SK-N-SH (cell line): Measurements from ENCODE around the gene RBBP8. TPM values are rescaled to one million over a fixed set of nuclear protein-coding genes. Genes with fewer than 3 reads are reported as not detected.

Experiments
- CTCF ChIA-PET: fragments of 300-600, 350-600 bp; formaldehyde crosslinking; extraction: SDS; loops from one replicate; lab custom pipeline; 2021; lab: Yijun Ruan, JAX
- POLR2A ChIA-PET: fragments of 350-600 bp; sonication (Branson Sonifier 250); formaldehyde crosslinking; extraction: SDS; loops from one replicate; lab custom pipeline; 2020; ENCODE audit warnings: antibody characterized with exemption, inconsistent platforms; lab: Yijun Ruan, JAX
- DNase-seq: peaks from one replicate; pipeline ENCODE4 v3.0.0; 2012
- H2AFZ ChIP-seq: fragments of 200-600 bp; sonication (generic); 2 replicates; pipeline ENCODE4 v1.8.1; 2016; ENCODE audit warnings: antibody characterized with exemption, mild to moderate bottlenecking, low read depth
- H3F3A ChIP-seq: fragments of 200-600 bp; sonication (generic); replicated peaks from 2 replicates; pipeline ENCODE3; 2016; ENCODE audit warnings: antibody characterized with exemption, mild to moderate bottlenecking; ENCODE audit not compliant: insufficient read depth
- H3K27ac ChIP-seq, 2 experiments: fragments of 200-500 bp in 1 of 2; fragments of 200-600 bp in 1 of 2; sonication (Bioruptor generic) in 1 of 2; sonication (generic), shearing (Covaris generic) in 1 of 2; 2 replicates each; pipeline versions ENCODE4 v1.5.1 to v1.6.1; 2014 to 2016; ENCODE audit warnings: low read depth in 2 of 2, inconsistent platforms in 1 of 2, low read length in 1 of 2, mild to moderate bottlenecking in 1 of 2, mixed read lengths in 1 of 2
- H3K27me3 ChIP-seq: fragments of 200-600 bp; sonication (generic), shearing (Covaris generic); 2 replicates; pipeline ENCODE4 v1.6.1; 2016; ENCODE audit warnings: mixed run types; ENCODE audit not compliant: insufficient read depth
- H3K36me3 ChIP-seq, 2 experiments: fragments of 200-500 bp in 1 of 2; fragments of 200-600 bp in 1 of 2; sonication (Bioruptor generic) in 1 of 2; sonication (generic) in 1 of 2; replicated peaks in 1 of 2; 2 replicates each; pipeline versions ENCODE3 to v1.5.1; 2014 to 2016; ENCODE audit warnings: low read length in 1 of 2, mild to moderate bottlenecking in 1 of 2; ENCODE audit not compliant: insufficient read depth in 2 of 2, control insufficient read depth in 1 of 2
- H3K4me1 ChIP-seq, 2 experiments: fragments of 200-500 bp in 1 of 2; fragments of 200-600 bp in 1 of 2; sonication (Bioruptor generic) in 1 of 2; sonication (generic), shearing (Covaris generic) in 1 of 2; 2 replicates each; pipeline versions ENCODE4 v1.5.1 to v1.6.1; 2014 to 2016; ENCODE audit warnings: low read depth in 1 of 2, low read length in 1 of 2, mixed run types in 1 of 2; ENCODE audit not compliant: insufficient read depth in 2 of 2, control insufficient read depth in 1 of 2
- H3K4me2 ChIP-seq: fragments of 200-600 bp; sonication (generic), shearing (Covaris generic); 2 replicates; pipeline ENCODE4 v1.6.1; 2017; ENCODE audit warnings: mixed run types
- H3K4me3 ChIP-seq, 2 experiments: fragments of 200-500 bp in 1 of 2; fragments of 200-600 bp in 1 of 2; sonication (Bioruptor generic) in 1 of 2; sonication (generic), shearing (Covaris generic) in 1 of 2; 2 replicates each; pipeline versions ENCODE4 v1.5.1 to v1.8.1; 2014 to 2016; ENCODE audit warnings: low read depth in 2 of 2, inconsistent platforms in 1 of 2, low read length in 1 of 2, mild to moderate bottlenecking in 1 of 2, mixed read lengths in 1 of 2, moderate library complexity in 1 of 2
- H3K79me2 ChIP-seq: fragments of 200-600 bp; sonication (generic); 2 replicates; pipeline ENCODE4 v1.8.1; 2017; ENCODE audit warnings: mild to moderate bottlenecking; ENCODE audit not compliant: insufficient read depth
- H3K9ac ChIP-seq: fragments of 200-600 bp; sonication (generic); 2 replicates; pipeline ENCODE4 v1.6.1; 2017; ENCODE audit warnings: mixed run types
- H3K9me2 ChIP-seq: fragments of 200-600 bp; sonication (generic); 2 replicates; pipeline ENCODE4 v1.6.1; 2017; ENCODE audit warnings: mixed run types
- H3K9me3 ChIP-seq: fragments of 200-600 bp; sonication (generic); 2 replicates; pipeline ENCODE4 v1.6.1; 2017; ENCODE audit warnings: mixed run types, mild to moderate bottlenecking, moderate library complexity
- H4K20me1 ChIP-seq: fragments of 200-600 bp; sonication (generic); 2 replicates; pipeline ENCODE4 v1.6.1; 2017; ENCODE audit warnings: mild to moderate bottlenecking, mixed run types; ENCODE audit not compliant: insufficient read depth
- CHD2 ChIP-seq: fragments of 150-350 bp; IDR thresholded peaks from 2 replicates; pipeline ENCODE4 v1.6.1; 2018; ENCODE audit warnings: low read length; ENCODE audit not compliant: partially characterized antibody
- EP300 ChIP-seq, 2 experiments: IDR thresholded peaks; 2 replicates each; pipeline versions ENCODE4 v1.4.0 to v1.6.1; 2012; ENCODE audit warnings: borderline replicate concordance in 1 of 2, low read depth in 1 of 2, low read length in 1 of 2
- EZH2phosphoT487 ChIP-seq: fragments of 200-600 bp; sonication (generic); IDR thresholded peaks from 2 replicates; pipeline ENCODE4 v1.6.1; 2017; ENCODE audit warnings: low read depth, mixed run types, mild to moderate bottlenecking, antibody characterized with exemption, moderate library complexity, borderline replicate concordance
- GATA2 ChIP-seq: sonication (generic); formaldehyde crosslinking; IDR thresholded peaks from 2 replicates; pipeline ENCODE4 v1.5.0; 2020; ENCODE audit warnings: mild to moderate bottlenecking, missing genetic modification reagents
- MXI1 ChIP-seq: IDR thresholded peaks from 2 replicates; pipeline ENCODE4 v1.6.1; 2012; ENCODE audit warnings: mild to moderate bottlenecking, low read depth, low read length, improper control_type of control experiment
- RCOR1 ChIP-seq: fragments of 150-350 bp; IDR thresholded peaks from 2 replicates; pipeline ENCODE4 v1.6.1; 2017; ENCODE audit warnings: antibody characterized with exemption, low read length
- RXRA ChIP-seq: IDR thresholded peaks from 2 replicates; pipeline ENCODE4 v1.4.0; 2012; ENCODE audit warnings: low read depth, mild to moderate bottlenecking, borderline replicate concordance
- SMC3 ChIP-seq: IDR thresholded peaks from 2 replicates; pipeline ENCODE4 v1.6.1; 2012; ENCODE audit warnings: low read depth, low read length, improper control_type of control experiment
- TEAD4 ChIP-seq: IDR thresholded peaks from 2 replicates; pipeline ENCODE4 v1.4.0; 2012; ENCODE audit warnings: mild to moderate bottlenecking, borderline replicate concordance; ENCODE audit not compliant: insufficient read depth
- YY1 ChIP-seq: IDR thresholded peaks from 2 replicates; pipeline ENCODE4 v1.4.0; 2012; ENCODE audit warnings: low read depth, mild to moderate bottlenecking
- WGBS: methylation state at CpG from one replicate; pipeline ENCODE4 v1.1.6; 2017; ENCODE audit warnings: low lambda C conversion rate; 5-methylcytosine and 5-hydroxymethylcytosine counted together
- polyA plus RNA-seq, 3 experiments: library from polyadenylated mRNA; depleted of rRNA; stranded (reverse); fragments of >200 nt; gene quantifications; 2 replicates each; pipeline ENCODE4 v1.2.3, GENCODE V29; 2012
- TF ChIP-seq, protein P1 (sequence below): IDR thresholded peaks from 2 replicates; pipeline ENCODE4; 2012
- TF ChIP-seq, protein P2 (sequence below): IDR thresholded peaks from 2 replicates; pipeline ENCODE4 v1.6.1; 2012; ENCODE audit warnings: mild to moderate bottlenecking, low read depth, low read length, moderate library complexity

The RBBP8 gene
- polyA plus RNA-seq, 1 of the 3 experiments (the other 2 are of a cell fraction) = 9.6 TPM

DNA sequence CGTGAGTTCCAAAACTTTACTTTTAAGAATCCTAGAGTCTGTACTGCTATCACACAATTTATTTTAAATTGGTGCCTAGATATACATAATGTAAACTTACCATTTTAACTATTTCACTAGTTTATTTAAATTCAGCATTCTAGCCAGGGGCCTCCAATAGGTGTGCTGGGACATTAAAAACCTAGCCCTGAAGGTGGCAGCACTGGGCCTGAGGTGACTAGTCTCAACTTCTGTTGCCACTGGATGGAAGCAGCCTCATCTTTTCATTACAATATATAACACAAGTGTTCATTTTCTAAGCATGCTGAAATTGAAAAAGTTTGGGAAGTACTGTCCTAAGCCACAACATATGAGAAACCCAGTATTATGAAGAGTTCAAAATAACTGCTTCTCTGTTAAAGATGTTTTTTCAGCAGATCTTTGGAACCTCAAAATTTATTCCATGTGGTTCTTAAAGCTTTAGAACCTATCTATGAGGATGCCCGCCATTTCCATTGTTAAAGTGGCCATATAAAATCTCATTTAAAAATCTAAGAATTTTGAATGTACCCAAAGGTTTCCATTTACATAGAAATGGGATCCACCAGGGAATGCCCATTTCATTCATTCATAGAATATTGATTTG is 2.9 kb upstream of the RBBP8 start (continued):
- TF ChIP-seq, protein P1, sequence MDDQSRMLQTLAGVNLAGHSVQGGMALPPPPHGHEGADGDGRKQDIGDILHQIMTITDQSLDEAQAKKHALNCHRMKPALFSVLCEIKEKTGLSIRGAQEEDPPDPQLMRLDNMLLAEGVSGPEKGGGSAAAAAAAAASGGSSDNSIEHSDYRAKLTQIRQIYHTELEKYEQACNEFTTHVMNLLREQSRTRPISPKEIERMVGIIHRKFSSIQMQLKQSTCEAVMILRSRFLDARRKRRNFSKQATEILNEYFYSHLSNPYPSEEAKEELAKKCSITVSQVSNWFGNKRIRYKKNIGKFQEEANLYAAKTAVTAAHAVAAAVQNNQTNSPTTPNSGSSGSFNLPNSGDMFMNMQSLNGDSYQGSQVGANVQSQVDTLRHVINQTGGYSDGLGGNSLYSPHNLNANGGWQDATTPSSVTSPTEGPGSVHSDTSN = no peak
- TF ChIP-seq TEAD4 = no peak

DNA sequence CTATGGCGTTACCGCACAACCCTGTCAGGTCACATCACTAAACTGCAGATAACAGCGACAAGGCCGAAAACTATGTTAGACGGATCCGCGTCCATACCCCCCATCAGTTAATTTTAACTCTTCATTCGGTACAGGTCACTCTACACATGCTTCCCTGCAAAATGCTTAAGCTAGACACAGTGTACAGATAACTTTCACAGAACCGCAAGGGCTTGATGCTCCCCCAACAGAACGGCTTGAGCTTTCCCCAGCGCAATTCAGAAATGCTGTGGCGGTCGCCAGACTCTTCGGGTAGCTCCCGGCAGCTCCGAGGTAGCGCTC is 283 bp upstream of the RBBP8 start:
- TF ChIP-seq EZH2phosphoT487 (no peak), YY1 (no peak), MXI1 (peak; percentile 34; the same call in 1 of the 2 replicates), GATA2 (CRISPR knock-in tag) (no peak)
- TF ChIP-seq, protein P2, sequence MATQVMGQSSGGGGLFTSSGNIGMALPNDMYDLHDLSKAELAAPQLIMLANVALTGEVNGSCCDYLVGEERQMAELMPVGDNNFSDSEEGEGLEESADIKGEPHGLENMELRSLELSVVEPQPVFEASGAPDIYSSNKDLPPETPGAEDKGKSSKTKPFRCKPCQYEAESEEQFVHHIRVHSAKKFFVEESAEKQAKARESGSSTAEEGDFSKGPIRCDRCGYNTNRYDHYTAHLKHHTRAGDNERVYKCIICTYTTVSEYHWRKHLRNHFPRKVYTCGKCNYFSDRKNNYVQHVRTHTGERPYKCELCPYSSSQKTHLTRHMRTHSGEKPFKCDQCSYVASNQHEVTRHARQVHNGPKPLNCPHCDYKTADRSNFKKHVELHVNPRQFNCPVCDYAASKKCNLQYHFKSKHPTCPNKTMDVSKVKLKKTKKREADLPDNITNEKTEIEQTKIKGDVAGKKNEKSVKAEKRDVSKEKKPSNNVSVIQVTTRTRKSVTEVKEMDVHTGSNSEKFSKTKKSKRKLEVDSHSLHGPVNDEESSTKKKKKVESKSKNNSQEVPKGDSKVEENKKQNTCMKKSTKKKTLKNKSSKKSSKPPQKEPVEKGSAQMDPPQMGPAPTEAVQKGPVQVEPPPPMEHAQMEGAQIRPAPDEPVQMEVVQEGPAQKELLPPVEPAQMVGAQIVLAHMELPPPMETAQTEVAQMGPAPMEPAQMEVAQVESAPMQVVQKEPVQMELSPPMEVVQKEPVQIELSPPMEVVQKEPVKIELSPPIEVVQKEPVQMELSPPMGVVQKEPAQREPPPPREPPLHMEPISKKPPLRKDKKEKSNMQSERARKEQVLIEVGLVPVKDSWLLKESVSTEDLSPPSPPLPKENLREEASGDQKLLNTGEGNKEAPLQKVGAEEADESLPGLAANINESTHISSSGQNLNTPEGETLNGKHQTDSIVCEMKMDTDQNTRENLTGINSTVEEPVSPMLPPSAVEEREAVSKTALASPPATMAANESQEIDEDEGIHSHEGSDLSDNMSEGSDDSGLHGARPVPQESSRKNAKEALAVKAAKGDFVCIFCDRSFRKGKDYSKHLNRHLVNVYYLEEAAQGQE = no peak
- H3K4me1 ChIP-seq = peaks cover 5 to 8% of the 10 kb centered on the region in 2 experiments; a peak in 3 of 4 replicates
- peak overlapping the region; percentile 93 to 94; a peak in 3 of 4 replicates for H3K27ac ChIP-seq
- peaks cover 0 to 4% of the 10 kb centered on the region in 2 experiments for H3K36me3 ChIP-seq
- ChIA-PET POLR2A (interaction anchor here (1.1 kb wide), 1 partner anchor 25 kb away, joined by 3 read pairs; no protein-coding TSS in a partner anchor), CTCF (interaction anchor here (1.0 to 6.9 kb wide), 4 partner anchors 50 to 479 kb away, joined by 3 to 57 read pairs (median 4); no protein-coding TSS in a partner anchor)
- no peaks in the 10 kb centered on the region for H3K9me2 ChIP-seq
- H2AFZ ChIP-seq = peak overlapping the region; percentile 98
- H3K4me3 ChIP-seq = peak overlapping the region; percentile 81 to 95
- no peaks in the 10 kb centered on the region for H3K27me3 ChIP-seq
- H4K20me1 ChIP-seq = no peaks in the 10 kb centered on the region
- H3K9ac ChIP-seq = peak overlapping the region; percentile 99
- H3K79me2 ChIP-seq = peaks cover 28% of the 10 kb centered on the region
- under 1% methylated on average over 16 of the region's 17 CpGs for WGBS
- peaks cover 6% of the 10 kb centered on the region for H3F3A ChIP-seq
- no peaks in the 10 kb centered on the region for H3K9me3 ChIP-seq
- H3K4me2 ChIP-seq = peak overlapping the region; percentile 97
- DNase-seq = no peak

DNA sequence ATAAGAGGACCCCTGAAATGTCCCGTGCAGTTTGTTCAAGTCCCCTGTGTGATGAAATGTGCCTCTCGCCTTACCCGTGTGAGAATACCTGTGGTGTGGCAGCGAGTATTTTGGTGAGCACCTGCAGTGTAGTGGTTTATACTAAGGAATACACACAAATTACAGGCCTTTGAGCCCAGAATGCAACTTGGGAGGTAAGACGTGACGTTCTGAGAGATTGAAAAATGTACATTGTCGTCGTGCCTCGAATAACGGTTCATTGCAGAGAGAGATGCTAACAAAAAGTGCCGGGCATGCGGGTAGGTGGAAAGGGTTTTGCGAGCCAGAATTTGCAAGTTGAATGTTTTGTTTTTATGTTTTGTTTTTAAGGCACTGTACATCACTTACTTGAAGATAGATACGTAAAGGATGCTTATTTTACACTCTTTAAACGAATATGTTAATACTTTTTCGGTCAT is 867 bp downstream of the RBBP8 start:
- CTCF ChIA-PET = interaction anchor here (1.0 to 6.9 kb wide), 3 partner anchors 50 to 478 kb away, joined by 3 to 57 read pairs (median 4); no protein-coding TSS in a partner anchor
- Histone ChIP-seq H3K9me2 (no peaks in the 10 kb centered on the region), H3F3A (peaks cover 6% of the 10 kb centered on the region), H3K4me1 (peaks cover 5 to 8% of the 10 kb centered on the region in 2 experiments; a peak in 3 of 4 replicates), H3K79me2 (peaks cover 28% of the 10 kb centered on the region), H3K27me3 (no peaks in the 10 kb centered on the region), H3K27ac (peak overlapping the region; percentile 93 to 94), H3K9me3 (no peaks in the 10 kb centered on the region), H2AFZ (peak overlapping the region; percentile 98), H3K36me3 (peaks cover 0 to 8% of the 10 kb centered on the region in 2 experiments), H3K4me3 (peak overlapping the region; percentile 81 to 95), H3K4me2 (peak overlapping the region; percentile 97), H4K20me1 (no peaks in the 10 kb centered on the region), H3K9ac (peak overlapping the region; percentile 99)
- POLR2A ChIA-PET = no interaction called here
- no peak for TF ChIP-seq CHD2
- TF ChIP-seq SMC3 = no peak
- TF ChIP-seq, protein P2 = no peak
- TF ChIP-seq EP300 (IDR thresholded peaks at IDR 0.05; ENCODE audit: borderline replicate concordance in 1 of 2, low read depth in 1 of 2, low read length in 1 of 2) = no peak
- TF ChIP-seq RXRA = no peak
- TF ChIP-seq RCOR1 = no peak
- whole genome bisulfite sequencing = 2% methylated on average over 16 of the region's 16 CpGs
- no peak for DNase-seq
